LoVo (cell line): Measurements from ENCODE around the gene TMEM178B.
"Not testable (repeated sequence)": the region's sequence is repeated elsewhere in the genome, so short reads cannot be mapped to it uniquely, and the experiment has no call there.

ENCODE experiments used
- DNase-seq: peaks from one replicate; pipeline ENCODE4 v3.0.0-alpha.2; 2016; ENCODE audit warnings: low spot score

Gene TMEM178B

GRCh38 chr7:141389140-141389796 is 315.4 kb downstream of the TMEM178B start:
- DNase-seq, result no peak

GRCh38 chr7:141390339-141390738 is 316.5 kb downstream of the TMEM178B start:
- DNase-seq, result no peak

GRCh38 chr7:141393056-141393455 is 319.2 kb downstream of the TMEM178B start:
- no peak for DNase-seq

GRCh38 chr7:141397236-141398163 is 323.6 kb downstream of the TMEM178B start:
- DNase-seq, result no peak

GRCh38 chr7:141400356-141400755 is 326.5 kb downstream of the TMEM178B start:
- no peak for DNase-seq

GRCh38 chr7:141402277-141402996 is 328.6 kb downstream of the TMEM178B start:
- no peak for DNase-seq

GRCh38 chr7:141403846-141404245 is 330.0 kb downstream of the TMEM178B start:
- DNase-seq, result not testable (repeated sequence)

GRCh38 chr7:141406347-141406746 is 332.5 kb downstream of the TMEM178B start:
- DNase-seq, result no peak

- DNase-seq, result no peak
Observed at GRCh38 chr7:141407893-141408292, 334.0 kb downstream of the TMEM178B start.

GRCh38 chr7:141408440-141408839 is 334.6 kb downstream of the TMEM178B start:
- DNase-seq, result no peak

- no peak for DNase-seq
Observed at GRCh38 chr7:141409219-141409618, 335.4 kb downstream of the TMEM178B start.

- no peak for DNase-seq
Observed at GRCh38 chr7:141409801-141410329, 336.0 kb downstream of the TMEM178B start.

- no peak for DNase-seq
Observed at GRCh38 chr7:141410353-141411000, 336.6 kb downstream of the TMEM178B start.

- no peak for DNase-seq
Observed at GRCh38 chr7:141411133-141411532, 337.3 kb downstream of the TMEM178B start.

- DNase-seq, result no peak
Observed at GRCh38 chr7:141415999-141416398, 342.1 kb downstream of the TMEM178B start.

GRCh38 chr7:141416650-141417270 is 342.9 kb downstream of the TMEM178B start:
- DNase-seq, result no peak

- DNase-seq, result no peak
Observed at GRCh38 chr7:141417506-141417905, 343.6 kb downstream of the TMEM178B start.

GRCh38 chr7:141418066-141418465 is 344.2 kb downstream of the TMEM178B start:
- no peak for DNase-seq

GRCh38 chr7:141421306-141421705 is 347.4 kb downstream of the TMEM178B start:
- DNase-seq, result no peak

- no peak for DNase-seq
Observed at GRCh38 chr7:141427134-141427533, 353.3 kb downstream of the TMEM178B start.

GRCh38 chr7:141430455-141431139 is 356.7 kb downstream of the TMEM178B start:
- no peak for DNase-seq
